GM12872 (cell line): ENCODE measurements around the gene CHD2.

ENCODE experiments used
- CTCF ChIP-seq: IDR thresholded peaks from 3 replicates; pipeline ENCODE4 v1.5.1; 2011; ENCODE audit warnings: low read depth, mild to moderate bottlenecking, low read length, moderate library complexity; ENCODE audit not compliant: insufficient read depth

Gene CHD2

GRCh38 chr15:92899601-92899947, 550 bp upstream of the CHD2 start:
- TF ChIP-seq CTCF = peak; percentile 35; the same call in 2 of the 3 replicates

GRCh38 chr15:92900731-92901071, 577 bp downstream of the CHD2 start:
- TF ChIP-seq CTCF = no peak

GRCh38 chr15:92901072-92901761, 1.1 kb downstream of the CHD2 start:
- TF ChIP-seq CTCF = no peak

GRCh38 chr15:92901995-92902394, 1.9 kb downstream of the CHD2 start:
- TF ChIP-seq CTCF = no peak

DNA sequence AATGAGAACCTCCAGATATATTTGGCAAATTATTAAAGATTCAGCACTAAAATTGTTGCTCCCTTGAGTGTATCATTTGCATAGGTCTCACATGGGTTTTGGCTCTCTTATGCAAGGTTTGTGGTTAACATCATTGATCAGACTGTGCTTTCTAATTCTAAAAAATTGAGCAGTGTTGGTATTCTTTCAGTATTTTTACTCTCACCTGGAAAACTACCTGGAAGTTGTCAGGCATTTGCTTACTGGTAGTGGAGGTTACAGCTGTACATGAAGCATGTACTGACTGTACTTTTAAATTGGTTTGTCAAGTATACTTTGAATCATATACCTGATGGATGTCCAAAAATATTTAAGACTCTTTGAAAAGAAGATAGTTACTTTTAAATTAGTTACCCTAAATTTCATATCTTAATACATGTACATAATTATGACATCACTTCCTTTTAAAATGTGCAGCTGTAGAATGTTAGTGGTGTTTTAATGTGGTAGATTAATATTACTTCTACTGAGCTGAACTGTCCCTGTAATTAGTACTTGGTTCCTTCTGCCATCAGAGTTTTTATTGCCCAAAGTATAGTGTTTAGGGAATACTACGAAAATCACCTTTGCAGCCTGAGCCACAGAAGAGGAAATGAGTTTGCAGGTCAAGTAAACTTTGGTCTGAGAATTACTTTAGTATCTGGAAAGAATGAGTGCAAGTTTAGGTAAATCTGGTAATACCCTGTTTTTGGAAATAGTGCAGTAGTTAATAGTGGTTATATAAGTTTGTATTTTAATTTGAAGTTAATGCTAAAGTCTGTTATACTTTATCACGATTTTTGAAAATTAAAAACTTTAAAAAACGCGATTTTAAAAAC, 2.8 kb downstream of the CHD2 start:
- no peak for TF ChIP-seq CTCF

- TF ChIP-seq CTCF = no peak
These were observed 3.5 kb downstream of the CHD2 start for GRCh38 chr15:92903631-92903965.

- TF ChIP-seq CTCF = no peak
These were observed 4.0 kb downstream of the CHD2 start for GRCh38 chr15:92903966-92904721.
